Hindlimb muscle (tissue), 1 donor: ENCODE data around the gene CEP44. TPM values are rescaled to one million over a fixed set of nuclear protein-coding genes. Genes with fewer than 3 reads are reported as not detected.

Experiments
- polyA plus RNA-seq: library from polyadenylated mRNA; unstranded; fragments of 120-200 nt; gene quantifications from one replicate; pipeline ENCODE4 v1.2.1, GENCODE V29; 2013; ENCODE audit not compliant: insufficient read length

The CEP44 gene
- polyA plus RNA-seq, 1 donor, result 15.7 TPM

Other genes starting within 250 kb of the CEP44 start
- 17.3 TPM for gene FBXO8, start 244 bp upstream of the CEP44 start, polyA plus RNA-seq
- 6.1 TPM for gene HPGD, start 238.6 kb downstream of the CEP44 start, polyA plus RNA-seq